NCI-H2196 (cell line): ENCODE results near the gene DCAF7.

ENCODE experiments used
- DNase-seq: peaks from one replicate; lab custom pipeline; 2025; ENCODE audit not compliant: unreplicated experiment; lab: John Stamatoyannopoulos, UW

Gene DCAF7

GRCh38 chr17:63579633-63580032, 29.4 kb downstream of the DCAF7 start:
- DNase-seq, result no peak

DNA sequence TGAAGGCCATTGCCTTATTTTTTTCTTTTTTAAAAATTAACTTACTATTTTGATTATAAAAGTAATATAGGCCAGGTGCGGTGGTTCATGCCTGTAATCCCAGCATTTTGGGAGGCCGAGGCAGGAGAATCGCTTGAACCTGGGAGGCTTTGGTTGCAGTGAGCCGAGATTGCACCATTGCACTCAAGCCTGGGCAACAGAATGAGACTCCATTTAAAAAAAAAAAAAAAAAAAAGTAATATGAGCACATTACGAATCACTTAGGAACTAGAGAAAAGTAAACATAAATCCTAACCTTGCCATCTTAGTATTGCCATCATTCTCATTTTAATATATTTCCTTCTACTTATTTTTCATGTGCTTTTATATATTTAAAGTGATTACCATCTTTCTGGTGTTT, 37.5 kb downstream of the DCAF7 start:
- no peak for DNase-seq

DNA sequence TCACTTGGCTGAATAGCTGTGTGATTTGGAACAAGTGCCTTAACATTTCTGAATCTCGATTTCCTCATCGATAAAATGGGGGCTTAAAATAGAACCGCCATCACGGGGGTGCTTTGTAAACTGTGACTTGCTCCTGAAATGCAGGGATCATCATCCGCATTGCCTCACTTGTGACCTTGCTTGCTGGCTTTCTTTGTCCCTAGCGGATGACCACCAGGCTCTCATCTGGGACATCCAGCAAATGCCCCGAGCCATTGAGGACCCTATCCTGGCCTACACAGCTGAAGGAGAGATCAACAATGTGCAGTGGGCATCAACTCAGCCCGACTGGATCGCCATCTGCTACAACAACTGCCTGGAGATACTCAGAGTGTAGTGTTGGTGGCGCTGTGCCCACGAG, 38.5 kb downstream of the DCAF7 start:
- DNase-seq, result no peak

DNA sequence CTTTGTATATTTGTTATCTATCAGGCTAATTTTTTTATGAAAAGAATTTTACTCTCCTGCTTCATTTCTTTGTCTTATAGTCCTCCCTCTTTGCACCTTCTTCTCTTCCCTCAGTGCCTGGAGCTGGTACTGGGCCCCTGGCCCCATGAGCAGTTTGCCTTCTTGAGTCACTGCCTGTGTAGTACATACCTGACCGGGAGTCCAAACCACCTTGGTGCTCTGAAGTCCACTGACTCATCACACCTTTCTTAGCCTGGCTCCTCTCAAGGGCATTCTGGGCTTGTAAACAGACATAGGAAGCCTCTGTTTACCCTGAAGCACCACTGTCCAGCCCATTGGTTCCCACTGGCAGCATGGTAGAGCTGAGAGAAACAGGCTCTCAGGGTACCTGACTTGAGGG, 39.4 kb downstream of the DCAF7 start:
- DNase-seq, result no peak

DNA sequence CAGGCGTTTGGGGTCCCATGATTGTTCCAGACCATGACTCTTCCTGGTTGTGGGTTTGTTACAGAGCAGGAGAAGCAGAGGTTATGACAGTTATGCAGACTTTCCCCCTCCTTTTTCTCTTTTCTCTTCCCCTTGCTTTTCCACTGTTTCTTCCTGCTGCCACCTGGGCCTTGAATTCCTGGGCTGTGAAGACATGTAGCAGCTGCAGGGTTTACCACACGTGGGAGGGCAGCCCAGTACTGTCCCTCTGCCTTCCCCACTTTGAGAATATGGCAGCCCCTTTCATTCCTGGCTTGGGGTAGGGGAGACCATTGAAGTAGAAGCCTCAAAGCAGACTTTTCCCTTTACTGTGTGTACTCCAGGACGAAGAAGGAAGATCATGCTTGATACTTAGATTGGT, 42.5 kb downstream of the DCAF7 start:
- no peak for DNase-seq

DNA sequence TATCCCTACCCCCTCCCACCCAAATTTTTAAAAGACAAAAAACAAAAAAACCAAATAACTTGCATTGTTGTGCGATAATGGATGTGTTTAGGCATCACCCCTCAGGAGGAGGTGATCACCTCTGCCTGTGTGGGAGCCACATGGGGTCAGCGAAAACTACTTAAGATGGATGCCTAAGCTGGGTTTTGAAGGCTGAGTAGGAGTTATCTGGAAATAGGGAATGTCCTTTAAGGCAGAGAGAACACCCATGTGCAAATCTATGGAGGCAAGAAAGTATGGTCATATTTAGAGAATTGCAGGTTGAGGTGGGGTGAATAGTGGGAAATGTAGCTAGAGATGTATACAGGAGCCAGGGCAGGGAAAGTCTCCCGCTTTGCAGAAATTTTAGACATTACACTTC, 44.9 kb downstream of the DCAF7 start:
- DNase-seq, result no peak

GRCh38 chr17:63596856-63597586, 46.7 kb downstream of the DCAF7 start:
- no peak for DNase-seq

DNA sequence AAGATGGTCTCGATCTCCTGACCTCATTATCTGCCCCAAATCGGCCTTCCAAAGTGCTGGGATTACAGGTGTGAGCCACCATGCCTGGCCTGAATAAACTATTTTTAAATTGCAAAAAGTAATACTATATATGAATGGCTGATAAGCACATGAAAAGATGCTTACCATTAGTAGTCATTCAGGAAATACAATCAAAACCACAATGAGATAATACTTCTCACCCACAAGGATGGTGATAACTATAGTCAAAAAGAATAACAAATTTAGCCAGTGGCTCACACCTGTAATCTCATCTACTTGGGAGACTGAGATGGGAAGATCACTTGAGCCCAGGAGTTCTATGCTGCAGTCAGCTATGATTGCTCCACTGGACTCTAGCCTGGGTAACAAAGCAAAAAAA, 48.0 kb downstream of the DCAF7 start:
- no peak for DNase-seq

GRCh38 chr17:63600569-63601438, 50.5 kb downstream of the DCAF7 start, which contains the start of gene TACO1:
Gene TACO1, plus strand, starts transcription at chr17:63600895. Its CDS starts 189 bp downstream, at chr17:63601084.
- peak; percentile 84 for DNase-seq

- DNase-seq, result no peak
Observed at GRCh38 chr17:63601439-63602371, 51.4 kb downstream of the DCAF7 start.

DNA sequence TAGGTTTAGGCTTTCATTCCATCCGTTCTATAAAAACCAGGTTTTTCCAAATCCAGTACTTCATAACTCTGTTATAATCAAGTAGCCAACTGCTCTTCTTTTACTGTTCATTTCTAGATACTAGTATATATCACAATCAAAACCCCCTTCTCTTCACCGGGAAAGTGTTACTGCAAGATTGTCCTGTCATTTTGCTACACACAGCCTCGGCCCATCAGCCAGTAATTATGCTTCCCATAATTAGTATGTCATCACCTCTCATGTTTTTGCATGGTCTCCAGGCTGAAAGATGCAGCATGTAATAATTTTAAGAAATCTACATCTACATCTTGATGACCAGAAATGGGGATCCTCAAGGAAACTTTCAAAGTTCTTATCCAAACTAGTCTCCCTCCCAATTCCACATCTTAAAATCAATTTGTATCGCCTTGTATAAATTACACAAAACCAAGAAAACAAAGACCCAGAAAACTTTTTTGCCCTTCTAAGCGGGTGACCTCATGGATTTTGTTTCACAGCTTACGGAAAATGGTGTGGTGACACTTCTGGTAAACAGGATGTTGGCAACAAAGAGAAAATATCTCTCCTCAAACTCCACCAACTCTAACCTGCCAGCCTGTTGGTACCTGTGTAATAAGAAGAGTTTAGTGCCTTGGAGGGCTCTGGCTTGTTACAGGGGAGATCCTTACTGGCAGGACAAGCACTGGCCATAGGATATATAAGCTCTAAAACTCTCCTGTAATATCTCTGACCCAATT, 59.7 kb downstream of the DCAF7 start:
- DNase-seq, result no peak

- DNase-seq, result no peak
Observed at GRCh38 chr17:63610854-63611253, 60.6 kb downstream of the DCAF7 start.

GRCh38 chr17:63611354-63611753, 61.1 kb downstream of the DCAF7 start:
- no peak for DNase-seq

DNA sequence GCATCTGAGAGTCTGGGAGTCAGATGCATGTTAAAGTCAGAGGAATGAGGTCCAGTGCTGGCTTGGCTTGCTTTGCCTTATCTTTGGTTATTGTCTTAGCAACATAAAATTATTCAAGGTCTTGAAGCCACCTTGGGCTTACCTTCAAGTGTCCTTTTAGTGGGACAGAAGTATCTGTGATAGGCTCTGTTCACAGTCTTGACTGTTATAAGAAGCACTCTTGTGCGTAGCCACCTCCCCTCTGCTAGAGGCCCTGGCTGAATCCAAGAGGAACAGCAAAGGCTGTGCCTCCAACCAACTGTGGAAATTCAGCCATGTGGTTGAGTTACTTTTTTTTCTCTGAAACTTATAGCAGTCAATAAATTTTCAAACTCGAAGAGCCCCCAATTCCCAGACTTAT, 63.4 kb downstream of the DCAF7 start:
- DNase-seq, result no peak

GRCh38 chr17:63621229-63621683, 71.0 kb downstream of the DCAF7 start:
- no peak for DNase-seq

GRCh38 chr17:63621684-63622573, 71.7 kb downstream of the DCAF7 start, which contains the start of gene MAP3K3:
Gene MAP3K3, plus strand, starts transcription at chr17:63622417. Its CDS starts 343 bp downstream, at chr17:63622760.
- peak; percentile 100 for DNase-seq

- DNase-seq, result peak; percentile 38
Observed at GRCh38 chr17:63622574-63623390, 72.5 kb downstream of the DCAF7 start.

DNA sequence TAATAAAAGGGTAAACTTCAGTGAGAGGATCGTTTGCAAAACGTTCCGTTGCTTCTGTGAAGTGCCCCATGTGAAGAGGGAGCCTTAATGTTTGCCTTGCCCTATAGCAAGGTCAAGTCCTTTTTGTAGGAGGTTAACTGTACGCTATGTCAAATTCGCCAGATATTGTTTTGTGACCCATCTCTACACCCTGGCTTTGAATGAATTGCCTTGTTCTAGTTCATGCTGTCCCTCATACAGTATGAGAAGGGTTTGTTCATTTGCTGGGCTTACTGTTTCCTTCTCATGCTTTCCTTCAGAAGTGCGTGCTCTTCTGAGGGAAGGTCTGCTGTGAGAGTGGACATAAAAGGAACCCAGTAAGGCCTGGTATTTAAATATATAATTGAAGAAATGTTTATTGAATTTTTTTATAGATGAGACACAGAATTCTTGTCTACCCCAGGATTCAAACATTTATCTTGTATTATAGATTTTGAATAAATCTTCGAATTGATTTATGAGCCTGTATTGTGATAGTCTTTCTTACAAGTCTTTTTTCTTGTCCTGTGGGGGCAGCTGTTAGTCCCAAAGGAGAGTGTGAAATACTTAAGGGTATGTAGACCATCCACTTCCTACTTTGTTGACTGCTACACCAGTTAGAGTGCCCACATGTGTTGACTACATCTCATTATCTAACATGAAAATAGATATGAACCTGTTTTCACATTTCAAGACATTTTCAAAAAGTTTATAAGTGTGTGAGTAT, 73.7 kb downstream of the DCAF7 start:
- DNase-seq, result no peak
